ENCODE measurements around the gene TNS3.

- no peak for TF ChIP-seq POLR2A (IDR thresholded peaks at IDR 0.05; ENCODE audit: low read depth, low read length)
- TF ChIP-seq CTCF (IDR thresholded peaks at IDR 0.05; ENCODE audit: extremely low read depth in 1 of 2, insufficient read depth in 1 of 2, low read depth in 1 of 2, low read length in 2 of 2) = no peak
- no peak for TF ChIP-seq POLR2AphosphoS5 (IDR thresholded peaks at IDR 0.05; ENCODE audit: insufficient read depth, low read depth, low read length)
- TF ChIP-seq JUN (IDR thresholded peaks at IDR 0.05; ENCODE audit: borderline replicate concordance, insufficient read depth, insufficient read length, low read depth) = no peak
- no peak for TF ChIP-seq MYC (IDR thresholded peaks at IDR 0.05; ENCODE audit: low read depth, low read length)
- no peak for TF ChIP-seq MAX (IDR thresholded peaks at IDR 0.05; ENCODE audit: insufficient read depth, insufficient read length)
Observed at GRCh38 chr7:47376991-47377616, 204.8 kb downstream of the TNS3 start.

Measured in endothelial cell of umbilical vein (primary cell).